NCI-H1048 (cell line): Measurements from ENCODE around the gene VAPA.

Experiments used
- DNase-seq: peaks from one replicate; lab custom pipeline; 2025; lab: John Stamatoyannopoulos, UW

The VAPA gene

GRCh38 chr18:10006311-10006893, 92.6 kb downstream of the VAPA start:
- no peak for DNase-seq

GRCh38 chr18:10008006-10008647, 94.3 kb downstream of the VAPA start:
- DNase-seq: no peak
